Subcutaneous adipose tissue (tissue), 4 donors: ENCODE results near the gene CHST11. TPM values are rescaled to one million over a fixed set of nuclear protein-coding genes. Genes with fewer than 3 reads are reported as not detected.

Experiments
- CTCF ChIP-seq: fragments of 450-650 bp; IDR thresholded peaks from one replicate; pipeline ENCODE4 v1.5.1; 2016; ENCODE audit warnings: low read depth, mild to moderate bottlenecking, control low read depth, antibody characterized with exemption, moderate library complexity
- total RNA-seq, 4 donors: library from RNA; depleted of rRNA; stranded (reverse); fragments of >200 nt; gene quantifications; one replicate each; pipeline ENCODE4 v1.1.0, GENCODE V29; 2016

The CHST11 gene
- total RNA-seq, 4 donors from 2014 or later = 5.1 to 48.4 (median 9.3) TPM

DNA sequence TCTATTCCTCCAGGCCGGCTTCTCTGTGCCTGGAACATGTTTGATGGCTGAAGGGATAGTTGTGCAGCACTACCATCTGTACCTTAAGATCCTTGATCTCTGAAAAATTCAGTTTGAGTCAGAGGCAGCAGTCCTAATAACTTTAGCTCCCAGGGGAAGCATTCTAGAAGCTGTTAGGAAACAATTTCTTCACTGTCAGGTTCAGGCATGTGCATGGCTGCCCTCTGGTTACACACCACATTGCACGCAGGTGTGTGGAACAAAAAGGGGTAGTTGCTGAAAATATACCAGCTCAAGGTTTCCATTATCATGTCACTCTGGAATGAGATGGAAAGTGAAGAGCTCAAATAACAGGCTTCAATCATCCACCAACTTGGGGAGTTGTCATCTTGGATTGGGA, 80.1 kb downstream of the CHST11 start:
- no peak for TF ChIP-seq CTCF

GRCh38 chr12:104538056-104538455, 81.3 kb downstream of the CHST11 start:
- TF ChIP-seq CTCF = no peak

DNA sequence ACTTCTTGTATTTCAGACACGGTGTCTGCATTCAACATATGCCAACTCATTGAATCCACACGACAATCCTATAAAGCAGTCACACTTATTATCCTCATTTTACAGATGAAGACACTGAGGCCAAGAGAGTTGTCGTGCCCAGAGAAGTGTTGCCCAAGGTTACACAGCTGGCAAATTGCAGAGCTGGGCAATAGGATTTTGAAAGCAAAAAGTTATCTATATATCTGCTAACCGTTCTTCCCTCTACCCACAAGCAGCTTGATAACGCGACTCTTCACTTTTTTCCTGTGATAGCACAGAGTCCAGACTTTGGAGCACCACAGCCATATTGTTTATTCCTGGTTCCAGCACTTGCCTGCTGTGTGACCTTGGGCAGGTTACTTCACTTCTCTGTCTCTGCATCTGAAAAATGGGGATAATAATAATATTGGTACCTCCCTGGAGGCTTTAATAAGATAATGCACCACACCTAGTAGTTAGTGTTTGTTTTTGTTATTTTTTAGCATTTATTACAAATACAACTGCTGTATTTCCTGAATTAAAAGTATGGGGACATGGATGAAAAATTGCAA, 82.2 kb downstream of the CHST11 start:
- TF ChIP-seq CTCF = no peak

- no peak for TF ChIP-seq CTCF
Observed at GRCh38 chr12:104544836-104545235, 88.1 kb downstream of the CHST11 start.

- no peak for TF ChIP-seq CTCF
Observed at GRCh38 chr12:104546575-104546974, 89.8 kb downstream of the CHST11 start.

- no peak for TF ChIP-seq CTCF
Observed at GRCh38 chr12:104547235-104547634, 90.5 kb downstream of the CHST11 start.

DNA sequence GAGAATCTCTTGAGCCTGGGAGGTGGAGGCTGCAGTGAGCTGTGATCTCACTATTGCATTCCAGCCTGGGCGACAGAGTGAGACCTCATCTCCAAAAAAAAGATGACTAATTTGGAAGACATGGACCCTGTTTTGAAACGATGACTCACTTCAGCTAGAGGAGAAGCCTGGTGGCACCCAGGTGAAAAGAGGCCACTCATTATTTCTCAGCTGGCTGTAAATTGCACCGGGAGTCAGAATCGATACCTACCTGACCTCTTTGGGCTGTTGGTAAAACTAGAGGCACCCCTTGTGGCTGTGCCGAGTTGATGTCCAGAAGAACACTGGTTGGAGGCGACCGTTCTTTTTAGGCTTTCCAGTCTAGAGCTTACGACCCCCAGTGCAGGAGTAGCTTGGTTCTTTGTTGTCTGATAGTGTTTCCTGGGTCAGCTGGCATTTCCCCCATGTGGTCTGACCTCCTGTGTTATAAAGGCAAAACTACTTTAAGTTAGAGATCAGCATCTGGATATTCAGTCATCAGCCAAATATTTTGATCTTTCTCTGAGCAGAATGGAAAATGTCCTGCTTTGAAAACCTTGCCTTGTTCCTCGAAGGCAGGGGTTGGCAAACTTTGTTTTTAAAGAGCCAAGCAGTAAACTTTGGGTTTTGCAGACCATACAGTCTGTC, 93.2 kb downstream of the CHST11 start:
- TF ChIP-seq CTCF = no peak
